ENCODE results near the gene EIF2B2.

The EIF2B2 gene

GRCh38 chr14:74963178-74963704, 39.5 kb upstream of the EIF2B2 start:
- TF ChIP-seq POLR2A (IDR thresholded peaks at IDR 0.05; ENCODE audit: low read depth, low read length) = no peak
- FAIRE-seq (no peak), DNase-seq (ENCODE audit: insufficient read length, low spot score) (no peak)

- no peak for TF ChIP-seq POLR2A (IDR thresholded peaks at IDR 0.05; ENCODE audit: low read depth, low read length)
- no peak for FAIRE-seq
- no peak for DNase-seq (ENCODE audit: insufficient read length, low spot score)
Measured at GRCh38 chr14:74963705-74964271, 38.9 kb upstream of the EIF2B2 start.

GRCh38 chr14:74964787-74965485, 37.8 kb upstream of the EIF2B2 start:
- no peak for TF ChIP-seq POLR2A (IDR thresholded peaks at IDR 0.05; ENCODE audit: low read depth, low read length)
- FAIRE-seq (no peak), DNase-seq (ENCODE audit: insufficient read length, low spot score) (peak; percentile 61)

GRCh38 chr14:74965486-74966153, 37.1 kb upstream of the EIF2B2 start:
- DNase-seq (ENCODE audit: insufficient read length, low spot score) (no peak), FAIRE-seq (no peak)
- no peak for TF ChIP-seq POLR2A (IDR thresholded peaks at IDR 0.05; ENCODE audit: low read depth, low read length)

GRCh38 chr14:74968811-74969210, 33.9 kb upstream of the EIF2B2 start:
- FAIRE-seq (no peak), DNase-seq (ENCODE audit: insufficient read length, low spot score) (no peak)
- TF ChIP-seq POLR2A (IDR thresholded peaks at IDR 0.05; ENCODE audit: low read depth, low read length) = no peak

GRCh38 chr14:74973003-74973653, 29.6 kb upstream of the EIF2B2 start:
- FAIRE-seq (no peak), DNase-seq (ENCODE audit: insufficient read length, low spot score) (no peak)
- no peak for TF ChIP-seq POLR2A (IDR thresholded peaks at IDR 0.05; ENCODE audit: low read depth, low read length)

- no peak for DNase-seq (ENCODE audit: insufficient read length, low spot score)
- TF ChIP-seq POLR2A (IDR thresholded peaks at IDR 0.05; ENCODE audit: low read depth, low read length) = no peak
- no peak for FAIRE-seq
Measured at GRCh38 chr14:74973905-74974363, 28.8 kb upstream of the EIF2B2 start.

- no peak for TF ChIP-seq POLR2A (IDR thresholded peaks at IDR 0.05; ENCODE audit: low read depth, low read length)
- DNase-seq (ENCODE audit: insufficient read length, low spot score) = no peak
- no peak for FAIRE-seq
Measured at GRCh38 chr14:74974364-74975058, 28.2 kb upstream of the EIF2B2 start.

GRCh38 chr14:74975059-74975810, 27.5 kb upstream of the EIF2B2 start:
- TF ChIP-seq POLR2A (IDR thresholded peaks at IDR 0.05; ENCODE audit: low read depth, low read length) = no peak
- no peak for FAIRE-seq
- DNase-seq (ENCODE audit: insufficient read length, low spot score) = no peak

GRCh38 chr14:74976264-74977113, 26.2 kb upstream of the EIF2B2 start:
- no peak for TF ChIP-seq POLR2A (IDR thresholded peaks at IDR 0.05; ENCODE audit: low read depth, low read length)
- FAIRE-seq (no peak), DNase-seq (ENCODE audit: insufficient read length, low spot score) (no peak)

GRCh38 chr14:74977164-74977900, 25.4 kb upstream of the EIF2B2 start:
- DNase-seq (ENCODE audit: insufficient read length, low spot score) (no peak), FAIRE-seq (no peak)
- no peak for TF ChIP-seq POLR2A (IDR thresholded peaks at IDR 0.05; ENCODE audit: low read depth, low read length)

Measured in H54 (cell line).